NCI-H2227 treated with DMSO at 0.1 percent for 48 hours (cell line): ENCODE measurements around the gene FOXJ3.
A peak's percentile ranks its signal among the peaks of the same experiment; 100 is the strongest.

Experiments
- DNase-seq: peaks from one replicate; lab custom pipeline; 2025; lab: John Stamatoyannopoulos, UW

Gene FOXJ3

GRCh38 chr1:42334240-42335049, 590 bp downstream of the FOXJ3 start:
- peak; percentile 63 for DNase-seq

- no peak for DNase-seq
These were observed 1.3 kb downstream of the FOXJ3 start for GRCh38 chr1:42333662-42334239.

GRCh38 chr1:42332877-42333276, 2.2 kb downstream of the FOXJ3 start:
- no peak for DNase-seq

- no peak for DNase-seq
These were observed 4.8 kb downstream of the FOXJ3 start for GRCh38 chr1:42330215-42330614.

GRCh38 chr1:42328916-42329496, 6.0 kb downstream of the FOXJ3 start:
- no peak for DNase-seq

GRCh38 chr1:42328047-42328625, 6.9 kb downstream of the FOXJ3 start:
- no peak for DNase-seq

GRCh38 chr1:42325014-42325402, 10.0 kb downstream of the FOXJ3 start:
- no peak for DNase-seq

- no peak for DNase-seq
These were observed 10.5 kb downstream of the FOXJ3 start for GRCh38 chr1:42324398-42325013.

- DNase-seq: no peak
These were observed 11.5 kb downstream of the FOXJ3 start for GRCh38 chr1:42323551-42323950.

- DNase-seq: no peak
These were observed 12.5 kb downstream of the FOXJ3 start for GRCh38 chr1:42322577-42322976.

GRCh38 chr1:42321731-42322130, 13.3 kb downstream of the FOXJ3 start:
- no peak for DNase-seq

GRCh38 chr1:42320708-42321107, 14.3 kb downstream of the FOXJ3 start:
- no peak for DNase-seq

GRCh38 chr1:42319871-42320484, 15.1 kb downstream of the FOXJ3 start:
- DNase-seq: no peak

- no peak for DNase-seq
These were observed 15.7 kb downstream of the FOXJ3 start for GRCh38 chr1:42319128-42319851.

- no peak for DNase-seq
These were observed 16.4 kb downstream of the FOXJ3 start for GRCh38 chr1:42318601-42319000.

- no peak for DNase-seq
These were observed 17.7 kb downstream of the FOXJ3 start for GRCh38 chr1:42317308-42317707.

GRCh38 chr1:42316292-42316691, 18.7 kb downstream of the FOXJ3 start:
- DNase-seq: no peak

- no peak for DNase-seq
These were observed 19.5 kb downstream of the FOXJ3 start for GRCh38 chr1:42315500-42315899.

- DNase-seq: no peak
These were observed 21.1 kb downstream of the FOXJ3 start for GRCh38 chr1:42313970-42314369.

GRCh38 chr1:42312576-42313212, 22.3 kb downstream of the FOXJ3 start:
- DNase-seq: no peak

- no peak for DNase-seq
These were observed 23.1 kb downstream of the FOXJ3 start for GRCh38 chr1:42311897-42312296.
